ENCODE measurements around the gene NKIRAS2.
A peak's percentile ranks its signal among the peaks of the same experiment; 100 is the strongest.

The NKIRAS2 gene

GRCh38 chr17:42027961-42028790, 8.3 kb downstream of the NKIRAS2 start:
- no peak for DNase-seq

GRCh38 chr17:42028791-42029127, 8.9 kb downstream of the NKIRAS2 start:
- DNase-seq = no peak

- no peak for DNase-seq
Observed at GRCh38 chr17:42031584-42031983, 11.7 kb downstream of the NKIRAS2 start.

- DNase-seq = no peak
Observed at GRCh38 chr17:42034059-42034458, 14.2 kb downstream of the NKIRAS2 start.

- no peak for DNase-seq
Observed at GRCh38 chr17:42038221-42038973, 18.5 kb downstream of the NKIRAS2 start.

GRCh38 chr17:42039794-42040763, 20.2 kb downstream of the NKIRAS2 start:
- DNase-seq = no peak

- no peak for DNase-seq
Observed at GRCh38 chr17:42040818-42041217, 20.9 kb downstream of the NKIRAS2 start.

GRCh38 chr17:42041619-42042018, 21.7 kb downstream of the NKIRAS2 start:
- DNase-seq = no peak

GRCh38 chr17:42042598-42043319, 22.9 kb downstream of the NKIRAS2 start:
- DNase-seq = no peak

GRCh38 chr17:42045719-42046118, 25.8 kb downstream of the NKIRAS2 start:
- no peak for DNase-seq

- no peak for DNase-seq
Observed at GRCh38 chr17:42047343-42047742, 27.5 kb downstream of the NKIRAS2 start.

GRCh38 chr17:42049834-42050392, 30.0 kb downstream of the NKIRAS2 start:
- peak in 1 of 3 experiments; percentile 48 for DNase-seq

GRCh38 chr17:42050393-42051012, 30.6 kb downstream of the NKIRAS2 start, which contains the start of gene C17orf113:
Gene C17orf113 (minus strand): TSS chr17:42050601. CDS start chr17:42043376, 7,225 bp downstream.
- DNase-seq = peak; percentile 46 to 71 (median 68)

- no peak for DNase-seq
Observed at GRCh38 chr17:42051013-42051400, 31.1 kb downstream of the NKIRAS2 start.

GRCh38 chr17:42051645-42052044, 31.8 kb downstream of the NKIRAS2 start:
- DNase-seq = no peak

GRCh38 chr17:42052346-42052877, 32.5 kb downstream of the NKIRAS2 start:
- DNase-seq = no peak

- no peak for DNase-seq
Observed at GRCh38 chr17:42053731-42054500, 34.0 kb downstream of the NKIRAS2 start.

- peak in 2 of 3 experiments; percentile 20 to 39 for DNase-seq
Observed at GRCh38 chr17:42055027-42055426, 35.1 kb downstream of the NKIRAS2 start.

- no peak for DNase-seq
Observed at GRCh38 chr17:42055496-42055895, 35.6 kb downstream of the NKIRAS2 start.

GRCh38 chr17:42056635-42057034, 36.7 kb downstream of the NKIRAS2 start:
- DNase-seq = no peak

All from NCI-H1417 (cell line).